Measurements from ENCODE around the gene RAB37.

- TF ChIP-seq CTCF (IDR thresholded peaks at IDR 0.05) (no peak), POLR2A (IDR thresholded peaks at IDR 0.05) (no peak)
Measured at GRCh38 chr17:74698069-74698468, 39.0 kb upstream of the RAB37 start.
